HepG2 (cell line): Measurements from ENCODE around the gene RHO. TPM values are rescaled to one million over a fixed set of nuclear protein-coding genes. Genes with fewer than 3 reads are reported as not detected.
A peak's percentile ranks its signal among the peaks of the same experiment; 100 is the strongest.

Source experiments
- ATAC-seq: fragments of 200-7000 bp; cut with Tn5 transposase; 3 replicates; pipeline ENCODE4 v1.9.1; 2020; ENCODE audit warnings: mild to moderate bottlenecking, moderate library complexity
- BruUV-seq: library from RNA; stranded (reverse); fragments of 400-500 nt; replicated peaks from 2 replicates; lab custom pipeline; 2021; lab: Mats Ljungman, UMichigan
- CTCF ChIA-PET: fragments of 300-600 bp; formaldehyde crosslinking; extraction: SDS; loops from one replicate; lab custom pipeline; 2021; ENCODE audit warnings: low total read pairs, inconsistent platforms, low intra/inter-chr PET ratio; lab: Yijun Ruan, JAX
- POLR2A ChIA-PET: fragments of 350-600 bp; sonication (Branson Sonifier 250); formaldehyde crosslinking; loops from one replicate; lab custom pipeline; 2020; ENCODE audit warnings: antibody characterized with exemption, inconsistent platforms; lab: Yijun Ruan, JAX
- DNase-seq: peaks from one replicate; pipeline ENCODE4 v3.0.0-alpha.2; 2015; ENCODE audit warnings: low spot score
- FAIRE-seq: peaks from 3 replicates; lab custom pipeline; 2011; peaks lifted over from hg19 to GRCh38; lab: Jason Lieb, UNC
- H2AFZ ChIP-seq: one replicate; pipeline ENCODE4 v1.6.1; 2011; ENCODE audit warnings: low read length, inconsistent platforms
- H3K27ac ChIP-seq: fragments of 300-600 bp; 3 replicates; pipeline ENCODE4 v1.8.0; 2011; ENCODE audit warnings: mixed run types, mild to moderate bottlenecking, mixed read lengths, low read length, inconsistent platforms; ENCODE audit not compliant: insufficient read depth; ENCODE audit errors: extremely low read length
- H3K27me3 ChIP-seq, 2 experiments: fragments of 200-600 bp in 1 of 2; 2 replicates in 1 of 2; 3 replicates in 1 of 2; pipeline versions ENCODE4 v1.6.0 to v1.8.0; 2011; ENCODE audit warnings: low read length in 2 of 2, mild to moderate bottlenecking in 2 of 2, moderate library complexity in 2 of 2, inconsistent platforms in 1 of 2; ENCODE audit not compliant: insufficient read depth in 2 of 2, control insufficient read depth in 1 of 2
- H3K36me3 ChIP-seq, 2 experiments: fragments of 200-600 bp in 1 of 2; replicated peaks in 1 of 2; 2 replicates in 1 of 2; 3 replicates in 1 of 2; pipeline versions ENCODE4 v1.5.1 to v1.8.0; 2011; ENCODE audit warnings: low read length in 2 of 2, inconsistent platforms in 1 of 2; ENCODE audit not compliant: insufficient read depth in 2 of 2, control insufficient read depth in 1 of 2
- H3K4me1 ChIP-seq: 2 replicates; pipeline ENCODE4 v1.5.1; 2012; ENCODE audit warnings: low read length, inconsistent platforms; ENCODE audit not compliant: insufficient read depth
- H3K4me2 ChIP-seq: 2 replicates; pipeline ENCODE4 v1.6.0; 2011; ENCODE audit warnings: low read depth, low read length, inconsistent platforms
- H3K4me3 ChIP-seq, 3 experiments: fragments of 200-600 bp in 1 of 3; sonication (generic), shearing (Covaris generic) in 1 of 3; replicated peaks in 1 of 3; 2 replicates each; pipeline ENCODE4 v1.5.1; 2011 to 2016; ENCODE audit warnings: low read length in 3 of 3, inconsistent platforms in 2 of 3, low read depth in 2 of 3, mild to moderate bottlenecking in 2 of 3, control low read depth in 1 of 3, mixed read lengths in 1 of 3; ENCODE audit not compliant: insufficient read depth in 1 of 3
- H3K79me2 ChIP-seq: one replicate; pipeline ENCODE4 v1.6.1; 2011; ENCODE audit warnings: low read length, inconsistent platforms; ENCODE audit not compliant: insufficient read depth
- H3K9ac ChIP-seq: 2 replicates; pipeline ENCODE4 v1.6.0; 2011; ENCODE audit warnings: mild to moderate bottlenecking, low read depth, low read length, inconsistent platforms; ENCODE audit not compliant: insufficient read depth
- H3K9me3 ChIP-seq: 2 replicates; pipeline ENCODE4 v1.5.1; 2012; ENCODE audit warnings: mild to moderate bottlenecking, low read length
- H4K20me1 ChIP-seq: 2 replicates; pipeline ENCODE4 v1.6.0; 2011; ENCODE audit warnings: inconsistent platforms, mild to moderate bottlenecking, low read length, moderate library complexity; ENCODE audit not compliant: insufficient read depth
- GTF3A ChIP-seq: sonication (generic); formaldehyde crosslinking; conservative IDR thresholded peaks from 2 replicates; pipeline ENCODE4 v1.4.0; 2020; ENCODE audit warnings: mild to moderate bottlenecking, missing genetic modification reagents
- HNRNPL ChIP-seq: fragments of 200-400 bp; formaldehyde crosslinking; IDR thresholded peaks from 2 replicates; pipeline ENCODE4 v1.6.1; 2017; ENCODE audit warnings: mild to moderate bottlenecking, low read depth, low read length
- HNRNPLL ChIP-seq: fragments of 200-400 bp; formaldehyde crosslinking; IDR thresholded peaks from 2 replicates; pipeline ENCODE4 v1.6.1; 2017; ENCODE audit warnings: mild to moderate bottlenecking, low read depth, low read length; ENCODE audit not compliant: poor library complexity, severe bottlenecking
- IRF2 ChIP-seq: IDR thresholded peaks from 2 replicates; pipeline ENCODE4 v1.6.1; 2018; ENCODE audit warnings: missing genetic modification reagents, missing compliant biosample characterization
- MAFG ChIP-seq: sonication (generic); formaldehyde crosslinking; IDR thresholded peaks from 2 replicates; pipeline ENCODE4 v1.5.1; 2020; ENCODE audit warnings: mild to moderate bottlenecking, missing genetic modification reagents
- MAZ ChIP-seq, 2 experiments: sonication (generic) in 1 of 2; formaldehyde crosslinking in 1 of 2; IDR thresholded peaks; 2 replicates each; pipeline versions ENCODE4 v1.5.0 to v1.6.1; 2012 to 2020; ENCODE audit warnings: low read depth in 2 of 2, mild to moderate bottlenecking in 2 of 2, borderline replicate concordance in 1 of 2, improper control_type of control experiment in 1 of 2, low read length in 1 of 2, missing genetic modification reagents in 1 of 2, moderate library complexity in 1 of 2
- SRY ChIP-seq: sonication (generic); formaldehyde crosslinking; IDR thresholded peaks from 2 replicates; pipeline ENCODE4 v1.8.0; 2022; ENCODE audit warnings: mild to moderate bottlenecking, missing genetic modification reagents
- ZNF557 ChIP-seq: sonication (generic); formaldehyde crosslinking; IDR thresholded peaks from 2 replicates; pipeline ENCODE4 v1.4.0; 2020; ENCODE audit warnings: missing genetic modification reagents
- ZNF788 ChIP-seq: sonication (generic); formaldehyde crosslinking; IDR thresholded peaks from 2 replicates; pipeline ENCODE4 v1.5.0; 2020; ENCODE audit warnings: mild to moderate bottlenecking, missing genetic modification reagents, borderline replicate concordance
- WGBS: methylation state at CpG from one replicate; pipeline ENCODE4 v1.1.6; 2017; ENCODE audit warnings: low lambda C conversion rate; 5-methylcytosine and 5-hydroxymethylcytosine counted together
- in situ Hi-C: cut with HindIII; loops from 2 replicates; pipeline ENCODE4 v1.10.0; 2017; ENCODE audit warnings: low pct_unique_long_range_greater_than_20kb; ENCODE audit not compliant: extremely low pct_ligation_motif_present
- intact Hi-C: fragments of 100-400 bp; cut with micrococcal nuclease; formaldehyde crosslinking; loops from one replicate; pipeline ENCODE4 v1.10.0; 2022; ENCODE audit not compliant: unreplicated experiment
- polyA plus RNA-seq, 8 experiments: library from polyadenylated mRNA; depleted of rRNA in 3 of 8; stranded (reverse) in 7 of 8; unstranded in 1 of 8; fragments of >200 nt; fragmentation: Illumina TruSeq in 4 of 8; extraction: Trizol in 4 of 8; gene quantifications; 2 replicates each; pipeline versions ENCODE4 v1.2.1 to v1.2.3, GENCODE V29; 2011 to 2016; ENCODE audit warnings: low read depth in 4 of 8, missing spikeins in 1 of 8, mixed read lengths in 1 of 8; ENCODE audit not compliant: insufficient read depth in 1 of 8
- total RNA-seq, 5 experiments: library from RNA; depleted of rRNA; stranded (reverse); fragments of >200 nt; fragmentation: Illumina TruSeq; extraction: Trizol; gene quantifications; 2 replicates each; pipeline ENCODE4 v1.2.3, GENCODE V29; 2016; ENCODE audit warnings: low read depth in 1 of 5
- TF ChIP-seq, protein P1 (sequence below): sonication (generic); formaldehyde crosslinking; IDR thresholded peaks from 2 replicates; pipeline ENCODE4 v1.5.1; 2020; ENCODE audit warnings: mild to moderate bottlenecking, missing genetic modification reagents, moderate library complexity

The RHO gene
- total and polyA plus RNA-seq, 2 of the 13 experiments (the other 11 are each of a cell fraction or from before 2014, with no cell fraction given): not detected

DNA sequence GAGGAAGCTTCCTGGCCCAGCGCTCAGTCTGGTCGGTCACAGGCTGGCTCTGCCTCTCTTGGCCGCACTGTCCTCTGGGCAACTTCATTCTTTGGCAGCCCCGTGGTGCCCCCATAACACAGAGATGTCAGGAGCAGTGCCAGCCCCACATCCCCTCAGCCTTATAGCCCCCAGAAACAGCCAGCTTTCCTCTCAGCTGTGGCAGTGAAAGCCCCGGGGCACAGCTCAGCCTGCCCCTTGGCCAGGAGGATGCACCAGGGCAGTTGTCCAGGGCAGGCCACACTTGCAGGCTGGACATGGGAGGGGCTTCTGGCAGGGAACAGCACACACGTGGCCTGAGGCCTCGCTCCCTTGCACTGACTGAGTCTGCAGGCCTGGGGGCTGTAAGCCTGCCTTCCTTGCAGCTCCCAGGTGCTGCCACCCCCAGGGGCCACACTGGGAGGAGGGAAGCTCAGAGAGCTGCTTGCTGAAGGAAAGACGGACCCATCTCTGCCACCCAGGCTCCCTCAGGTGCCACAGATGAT lies 10.3 kb upstream of the RHO start:
- POLR2A ChIA-PET: interaction anchor here (1.5 kb wide), 1 partner anchor 75 kb away, joined by 4 read pairs; no protein-coding TSS in a partner anchor
- no peak overlapping the region for H3K4me3 ChIP-seq
- BruUV-seq: no TSS peak

More for the DNA sequence above, 10.3 kb upstream of the RHO start:
- in situ Hi-C loops (no loop called here), intact Hi-C loops (no loop called here)
- Histone ChIP-seq H3K27me3 (no peaks in the 10 kb centered on the region), H3K4me2 (no peak overlapping the region), H3K9ac (no peak overlapping the region), H3K79me2 (no peaks in the 10 kb centered on the region), H3K9me3 (no peaks in the 10 kb centered on the region), H4K20me1 (no peaks in the 10 kb centered on the region), H3K27ac (no peak overlapping the region), H2AFZ (no peak overlapping the region), H3K4me1 (peaks cover 61% of the 10 kb centered on the region), H3K36me3 (no peaks in the 10 kb centered on the region; a peak in 1 of 5 replicates)
- no peak; the same call in 2 of the 3 replicates for ATAC-seq
- CTCF ChIA-PET: no interaction called here
- no peak for DNase-seq
- WGBS: 82% methylated on average over 4 of the region's 8 CpGs
- FAIRE-seq: no peak
- TF ChIP-seq MAZ (IDR thresholded peaks at IDR 0.05; ENCODE audit: borderline replicate concordance, low read depth, low read length): no peak
- no peak for TF ChIP-seq MAZ (CRISPR knock-in tag; IDR thresholded peaks at IDR 0.05; ENCODE audit: low read depth)
- TF ChIP-seq, protein P1, sequence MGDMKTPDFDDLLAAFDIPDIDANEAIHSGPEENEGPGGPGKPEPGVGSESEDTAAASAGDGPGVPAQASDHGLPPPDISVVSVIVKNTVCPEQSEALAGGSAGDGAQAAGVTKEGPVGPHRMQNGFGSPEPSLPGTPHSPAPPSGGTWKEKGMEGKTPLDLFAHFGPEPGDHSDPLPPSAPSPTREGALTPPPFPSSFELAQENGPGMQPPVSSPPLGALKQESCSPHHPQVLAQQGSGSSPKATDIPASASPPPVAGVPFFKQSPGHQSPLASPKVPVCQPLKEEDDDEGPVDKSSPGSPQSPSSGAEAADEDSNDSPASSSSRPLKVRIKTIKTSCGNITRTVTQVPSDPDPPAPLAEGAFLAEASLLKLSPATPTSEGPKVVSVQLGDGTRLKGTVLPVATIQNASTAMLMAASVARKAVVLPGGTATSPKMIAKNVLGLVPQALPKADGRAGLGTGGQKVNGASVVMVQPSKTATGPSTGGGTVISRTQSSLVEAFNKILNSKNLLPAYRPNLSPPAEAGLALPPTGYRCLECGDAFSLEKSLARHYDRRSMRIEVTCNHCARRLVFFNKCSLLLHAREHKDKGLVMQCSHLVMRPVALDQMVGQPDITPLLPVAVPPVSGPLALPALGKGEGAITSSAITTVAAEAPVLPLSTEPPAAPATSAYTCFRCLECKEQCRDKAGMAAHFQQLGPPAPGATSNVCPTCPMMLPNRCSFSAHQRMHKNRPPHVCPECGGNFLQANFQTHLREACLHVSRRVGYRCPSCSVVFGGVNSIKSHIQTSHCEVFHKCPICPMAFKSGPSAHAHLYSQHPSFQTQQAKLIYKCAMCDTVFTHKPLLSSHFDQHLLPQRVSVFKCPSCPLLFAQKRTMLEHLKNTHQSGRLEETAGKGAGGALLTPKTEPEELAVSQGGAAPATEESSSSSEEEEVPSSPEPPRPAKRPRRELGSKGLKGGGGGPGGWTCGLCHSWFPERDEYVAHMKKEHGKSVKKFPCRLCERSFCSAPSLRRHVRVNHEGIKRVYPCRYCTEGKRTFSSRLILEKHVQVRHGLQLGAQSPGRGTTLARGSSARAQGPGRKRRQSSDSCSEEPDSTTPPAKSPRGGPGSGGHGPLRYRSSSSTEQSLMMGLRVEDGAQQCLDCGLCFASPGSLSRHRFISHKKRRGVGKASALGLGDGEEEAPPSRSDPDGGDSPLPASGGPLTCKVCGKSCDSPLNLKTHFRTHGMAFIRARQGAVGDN (CRISPR knock-in tag): peak; percentile 46
- TF ChIP-seq HNRNPLL: no peak
- TF ChIP-seq ZNF788 (CRISPR knock-in tag): no peak
- no peak for TF ChIP-seq ZNF557
- TF ChIP-seq GTF3A (CRISPR knock-in tag): no peak
- TF ChIP-seq SRY (CRISPR knock-in tag): no peak
- TF ChIP-seq IRF2: no peak
- TF ChIP-seq HNRNPL: 0 out of 2 replicates have a peak, but pooled peaks have one; percentile 24
- TF ChIP-seq MAFG (CRISPR knock-in tag): no peak
